Measurements from ENCODE around the gene CCDC74A.

Gene CCDC74A

DNA sequence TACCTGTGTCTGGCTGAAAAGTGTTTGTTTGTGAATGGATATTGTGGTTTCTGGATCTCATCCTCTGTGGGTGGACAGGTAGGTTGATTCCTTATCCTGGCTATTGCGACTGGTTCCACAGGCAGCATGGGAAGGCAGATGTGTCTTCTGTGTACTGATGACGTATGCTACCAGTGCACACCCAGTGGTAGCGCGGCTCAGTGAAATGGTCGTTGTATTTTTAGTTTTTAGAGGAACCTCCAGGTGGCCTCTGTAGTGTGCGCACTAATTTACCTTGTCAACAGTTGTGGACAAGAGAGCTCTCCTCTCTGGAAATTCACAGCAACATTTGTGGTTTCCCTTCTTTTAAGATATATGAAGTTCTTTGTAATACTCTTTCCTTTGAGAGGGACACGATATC, 52.5 kb downstream of the CCDC74A start:
- TF ChIP-seq, protein P1, sequence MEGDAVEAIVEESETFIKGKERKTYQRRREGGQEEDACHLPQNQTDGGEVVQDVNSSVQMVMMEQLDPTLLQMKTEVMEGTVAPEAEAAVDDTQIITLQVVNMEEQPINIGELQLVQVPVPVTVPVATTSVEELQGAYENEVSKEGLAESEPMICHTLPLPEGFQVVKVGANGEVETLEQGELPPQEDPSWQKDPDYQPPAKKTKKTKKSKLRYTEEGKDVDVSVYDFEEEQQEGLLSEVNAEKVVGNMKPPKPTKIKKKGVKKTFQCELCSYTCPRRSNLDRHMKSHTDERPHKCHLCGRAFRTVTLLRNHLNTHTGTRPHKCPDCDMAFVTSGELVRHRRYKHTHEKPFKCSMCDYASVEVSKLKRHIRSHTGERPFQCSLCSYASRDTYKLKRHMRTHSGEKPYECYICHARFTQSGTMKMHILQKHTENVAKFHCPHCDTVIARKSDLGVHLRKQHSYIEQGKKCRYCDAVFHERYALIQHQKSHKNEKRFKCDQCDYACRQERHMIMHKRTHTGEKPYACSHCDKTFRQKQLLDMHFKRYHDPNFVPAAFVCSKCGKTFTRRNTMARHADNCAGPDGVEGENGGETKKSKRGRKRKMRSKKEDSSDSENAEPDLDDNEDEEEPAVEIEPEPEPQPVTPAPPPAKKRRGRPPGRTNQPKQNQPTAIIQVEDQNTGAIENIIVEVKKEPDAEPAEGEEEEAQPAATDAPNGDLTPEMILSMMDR (conservative IDR thresholded peaks at IDR 0.05; ENCODE audit: low read depth, low read length): no peak
- no peak overlapping the region for H3K4me3 ChIP-seq (ENCODE audit: low read length)
- no peak for DNase-seq (ENCODE audit: low read depth)
